ENCODE results near the gene TBX22.
"Not testable (repeated sequence)": the region's sequence is repeated elsewhere in the genome, so short reads cannot be mapped to it uniquely, and the experiment has no call there.

The TBX22 gene

GRCh38 chrX:80014141-80014940 is at the start of gene TBX22:
Gene TBX22, plus strand, starts transcription at chrX:80014753. Its CDS starts 7,517 bp downstream, at chrX:80022270.
- DNase-seq (ENCODE audit: low spot score): no peak

GRCh38 chrX:79975605-79976004 is 38.9 kb upstream of the TBX22 start:
- DNase-seq (ENCODE audit: low spot score): no peak

GRCh38 chrX:80004458-80004857 is 10.1 kb upstream of the TBX22 start:
- no peak for DNase-seq (ENCODE audit: low spot score)

GRCh38 chrX:80011522-80011921 is 3.0 kb upstream of the TBX22 start:
- no peak for DNase-seq (ENCODE audit: low spot score)

GRCh38 chrX:80016182-80016581 is 1.6 kb downstream of the TBX22 start:
- DNase-seq (ENCODE audit: low spot score): no peak

- DNase-seq (ENCODE audit: low spot score): no peak
These were observed 7.1 kb downstream of the TBX22 start for GRCh38 chrX:80021621-80022020.

- no peak for DNase-seq (ENCODE audit: low spot score)
These were observed 7.9 kb downstream of the TBX22 start for GRCh38 chrX:80022363-80023031.

- DNase-seq (ENCODE audit: low spot score): no peak
These were observed 11.6 kb downstream of the TBX22 start for GRCh38 chrX:80026116-80026515.

GRCh38 chrX:80066156-80066555 is 51.6 kb downstream of the TBX22 start:
- DNase-seq (ENCODE audit: low spot score): not testable (repeated sequence)

- DNase-seq (ENCODE audit: low spot score): not testable (repeated sequence)
These were observed 61.1 kb downstream of the TBX22 start for GRCh38 chrX:80075625-80076024.
